ENCODE data around the gene STRADB. TPM values are rescaled to one million over a fixed set of nuclear protein-coding genes. Genes with fewer than 3 reads are reported as not detected.

STRADB gene
- total RNA-seq, 1 experiment from 2014 or later = 17.4 TPM

- Histone ChIP-seq H3K4me3 (replicated peaks in 1 of 2; ENCODE audit: low read depth in 1 of 2, low read length in 2 of 2) (no peak overlapping the region), H3K27ac (ENCODE audit: low read depth, low read length) (no peak overlapping the region), H2AFZ (ENCODE audit: low read depth, low read length, poor library complexity, severe bottlenecking) (no peak overlapping the region), H3K9me2 (ENCODE audit: insufficient read depth) (no peaks in the 10 kb centered on the region), H3K4me1 (ENCODE audit: control insufficient read depth in 1 of 2, insufficient read depth in 2 of 2, low read length in 2 of 2) (no peaks in the 10 kb centered on the region), H3K4me2 (ENCODE audit: low read length) (no peak overlapping the region), H4K20me1 (ENCODE audit: insufficient read depth) (no peaks in the 10 kb centered on the region), H3K79me2 (ENCODE audit: insufficient read depth, low read length) (no peaks in the 10 kb centered on the region), H3K9ac (ENCODE audit: low read length) (no peak overlapping the region), H3K27me3 (ENCODE audit: insufficient read depth, low read length) (no peaks in the 10 kb centered on the region), H3K36me3 (ENCODE audit: control insufficient read depth in 1 of 2, insufficient read depth in 2 of 2, low read length in 2 of 2) (no peaks in the 10 kb centered on the region), H3K9me3 (ENCODE audit: control insufficient read depth in 1 of 2, insufficient read depth in 1 of 2, low read depth in 1 of 2, low read length in 2 of 2) (no peaks in the 10 kb centered on the region)
- no TSS peak for BruUV-seq (replicated peaks)
- ATAC-seq (no peak), DNase-seq (ENCODE audit: low read depth, low spot score) (no peak)
- RAD21 ChIA-PET (ENCODE audit: low non-redundant PET in 1 of 2, low total read pairs in 2 of 2, uncharacterized antibody in 2 of 2, unreplicated experiment in 2 of 2) = no interaction called here
- CTCF ChIA-PET = no interaction called here
- TF ChIP-seq REST (IDR thresholded peaks at IDR 0.05; ENCODE audit: low read depth) = no peak
- POLR2A ChIA-PET = no interaction called here
- intact Hi-C loops (cut with micrococcal nuclease) = no loop called here
Observed at GRCh38 chr2:201517094-201517493, 65.6 kb downstream of the STRADB start.

- no peak for TF ChIP-seq POLR2A (IDR thresholded peaks at IDR 0.05; ENCODE audit: borderline replicate concordance, extremely low read depth, insufficient read depth, insufficient read length)
- TF ChIP-seq SRF (IDR thresholded peaks at IDR 0.05; ENCODE audit: low read depth) = no peak
- H3K4me1 ChIP-seq (ENCODE audit: control insufficient read depth in 1 of 2, insufficient read depth in 2 of 2, low read length in 2 of 2) = no peaks in the 10 kb centered on the region
- ATAC-seq (no peak), DNase-seq (ENCODE audit: low read depth, low spot score) (no peak)
- no peaks in the 10 kb centered on the region for H3K27me3 ChIP-seq (ENCODE audit: insufficient read depth, low read length)
- H3K9me2 ChIP-seq (ENCODE audit: insufficient read depth) = no peaks in the 10 kb centered on the region
- no peak overlapping the region for H3K4me2 ChIP-seq (ENCODE audit: low read length)
- no peak overlapping the region for H3K4me3 ChIP-seq (replicated peaks in 1 of 2; ENCODE audit: low read depth in 1 of 2, low read length in 2 of 2)
- no peaks in the 10 kb centered on the region for H3K79me2 ChIP-seq (ENCODE audit: insufficient read depth, low read length)
- no peak overlapping the region for H3K9ac ChIP-seq (ENCODE audit: low read length)
- no peaks in the 10 kb centered on the region for H4K20me1 ChIP-seq (ENCODE audit: insufficient read depth)
- intact Hi-C loops (cut with micrococcal nuclease) = no loop called here
- no peak overlapping the region for H2AFZ ChIP-seq (ENCODE audit: low read depth, low read length, poor library complexity, severe bottlenecking)
- POLR2A ChIA-PET = no interaction called here
- RAD21 ChIA-PET (ENCODE audit: low non-redundant PET in 1 of 2, low total read pairs in 2 of 2, uncharacterized antibody in 2 of 2, unreplicated experiment in 2 of 2) = no interaction called here
- CTCF ChIA-PET = no interaction called here
- H3K36me3 ChIP-seq (ENCODE audit: control insufficient read depth in 1 of 2, insufficient read depth in 2 of 2, low read length in 2 of 2) = no peaks in the 10 kb centered on the region
- no TSS peak for BruUV-seq (replicated peaks)
- H3K9me3 ChIP-seq (ENCODE audit: control insufficient read depth in 1 of 2, insufficient read depth in 1 of 2, low read depth in 1 of 2, low read length in 2 of 2) = peaks cover 0 to 5% of the 10 kb centered on the region in 2 experiments; a peak in 1 of 4 replicates
- H3K27ac ChIP-seq (ENCODE audit: low read depth, low read length) = no peak overlapping the region
Observed at GRCh38 chr2:201520201-201520600, 68.7 kb downstream of the STRADB start.

All from HCT116 (cell line).